GM19043 (cell line): Measurements from ENCODE around the gene PLCH2.

ENCODE experiments used
- ATAC-seq: cut with Tn5 transposase; IDR thresholded peaks from one replicate; pipeline ENCODE4 v1.9.1; 2021; ENCODE audit warnings: low read depth; ENCODE audit not compliant: unreplicated experiment

PLCH2 gene

DNA sequence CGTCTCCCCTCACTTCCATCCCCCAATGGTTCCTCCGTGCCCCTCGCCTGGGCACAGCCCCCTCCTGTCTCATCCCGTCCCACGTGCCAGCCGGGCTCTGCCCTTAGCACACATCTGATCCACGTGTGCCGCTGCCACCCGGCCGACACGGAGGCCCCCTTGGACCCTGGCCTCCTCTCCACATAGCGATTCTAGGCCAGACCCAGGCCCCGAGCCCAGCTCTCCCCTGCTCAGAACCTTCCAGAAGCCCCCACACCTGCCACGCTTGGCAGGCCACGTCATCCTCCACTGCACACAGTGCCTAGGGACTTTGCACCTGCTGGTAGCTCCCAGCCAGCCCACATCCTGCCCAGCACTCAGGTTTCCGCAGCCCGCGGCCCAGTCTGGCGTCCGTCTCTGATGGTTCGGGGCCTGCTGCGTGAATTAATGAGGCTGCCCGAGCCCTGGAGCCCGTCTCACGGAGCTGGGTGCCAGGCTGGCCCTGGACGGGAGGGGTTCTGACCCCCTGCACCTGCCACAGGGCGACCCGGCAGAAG, 20.1 kb downstream of the PLCH2 start:
- no peak for ATAC-seq

- ATAC-seq = no peak
Observed at GRCh38 chr1:2496746-2497145, 20.7 kb downstream of the PLCH2 start.

- ATAC-seq = no peak
Observed at GRCh38 chr1:2497891-2498290, 21.8 kb downstream of the PLCH2 start.

DNA sequence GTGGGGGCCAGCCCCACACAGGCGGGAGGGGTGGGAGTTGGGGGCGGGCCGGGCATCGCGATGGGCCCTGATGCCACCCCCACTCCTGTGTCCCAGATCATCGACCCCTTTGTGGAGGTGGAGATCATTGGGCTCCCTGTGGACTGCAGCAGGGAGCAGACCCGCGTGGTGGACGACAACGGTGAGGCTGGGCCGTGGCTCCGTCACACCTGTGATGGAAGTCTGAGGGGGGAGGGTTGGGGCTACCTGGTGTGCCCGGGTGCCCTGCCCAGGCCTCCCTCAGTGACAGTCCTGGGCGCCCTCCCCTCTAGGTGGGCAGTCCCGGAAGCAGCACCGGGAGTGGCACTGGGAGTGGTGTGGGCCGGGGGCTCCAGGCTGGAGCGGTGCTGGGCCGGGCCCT, 22.6 kb downstream of the PLCH2 start:
- no peak for ATAC-seq

GRCh38 chr1:2499260-2499659, 23.2 kb downstream of the PLCH2 start:
- ATAC-seq = no peak

DNA sequence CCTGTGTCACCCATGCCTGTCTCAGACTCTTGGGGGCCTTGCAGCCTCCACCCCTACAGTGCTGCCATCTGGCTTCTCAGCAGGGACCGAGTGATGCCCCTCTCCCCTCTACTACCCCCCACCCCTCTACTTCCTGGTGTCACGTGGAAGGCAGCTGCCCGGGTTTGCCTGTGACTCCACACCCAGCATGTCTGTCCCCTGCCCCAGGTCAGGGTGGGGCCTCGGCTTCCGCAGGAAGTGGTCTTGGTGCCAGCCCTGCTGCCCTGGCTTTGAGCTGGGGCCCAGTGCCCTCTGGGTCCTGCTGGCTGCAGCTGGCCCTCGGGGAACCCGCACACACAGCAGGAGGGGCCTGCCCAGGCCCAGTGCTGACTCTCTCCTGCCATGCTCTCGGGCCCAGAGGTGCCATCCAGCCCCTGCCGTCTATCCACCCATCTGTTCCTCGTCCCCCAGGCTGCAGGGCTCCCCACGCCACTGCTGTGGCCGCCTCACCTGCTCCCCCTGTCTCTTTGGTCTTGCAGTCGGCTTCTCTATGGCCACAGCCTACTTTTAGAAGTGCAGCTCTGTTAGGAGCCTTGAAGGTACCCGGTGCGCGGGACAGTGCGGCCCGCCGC, 24.0 kb downstream of the PLCH2 start:
- no peak for ATAC-seq

DNA sequence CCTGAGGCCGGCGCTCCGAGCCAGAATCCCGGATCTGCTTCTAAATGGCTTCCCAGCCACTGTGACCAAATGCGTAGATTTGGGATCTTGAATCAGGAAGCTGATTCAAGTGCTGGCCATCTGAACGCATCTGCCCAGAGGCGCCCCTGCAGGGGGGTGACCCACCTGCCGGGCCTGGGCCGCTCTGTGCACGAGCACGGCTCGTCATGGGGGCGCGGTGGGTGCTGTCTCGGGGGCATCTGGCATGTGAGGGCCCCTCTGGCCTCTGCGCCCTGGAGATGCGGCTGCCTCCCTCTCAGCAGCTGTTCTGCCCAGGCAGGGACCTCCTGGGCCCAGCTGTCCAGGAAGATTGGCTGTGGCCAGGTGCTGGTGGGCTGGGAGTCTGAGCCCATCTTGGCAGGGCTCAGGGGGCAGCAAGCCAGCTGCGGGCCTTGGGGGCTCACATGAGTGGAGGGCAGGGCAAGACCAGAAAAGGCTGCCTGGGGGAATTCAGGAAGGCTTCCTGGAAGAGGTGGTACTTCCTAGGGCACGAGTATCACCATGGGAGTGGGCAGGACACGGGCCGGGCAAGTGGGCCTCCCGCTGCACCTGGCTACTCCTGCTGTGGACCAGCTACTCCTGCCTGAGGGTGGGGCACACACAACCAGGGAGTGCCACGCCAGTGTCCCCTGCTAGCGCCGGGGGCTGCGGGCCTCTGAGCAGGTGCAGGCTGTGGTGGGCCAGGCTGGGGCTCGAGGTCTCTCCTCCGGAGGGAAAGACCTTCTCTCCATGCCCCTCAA, 25.1 kb downstream of the PLCH2 start:
- no peak for ATAC-seq

- no peak for ATAC-seq
Observed at GRCh38 chr1:2501820-2502119, 25.7 kb downstream of the PLCH2 start.

DNA sequence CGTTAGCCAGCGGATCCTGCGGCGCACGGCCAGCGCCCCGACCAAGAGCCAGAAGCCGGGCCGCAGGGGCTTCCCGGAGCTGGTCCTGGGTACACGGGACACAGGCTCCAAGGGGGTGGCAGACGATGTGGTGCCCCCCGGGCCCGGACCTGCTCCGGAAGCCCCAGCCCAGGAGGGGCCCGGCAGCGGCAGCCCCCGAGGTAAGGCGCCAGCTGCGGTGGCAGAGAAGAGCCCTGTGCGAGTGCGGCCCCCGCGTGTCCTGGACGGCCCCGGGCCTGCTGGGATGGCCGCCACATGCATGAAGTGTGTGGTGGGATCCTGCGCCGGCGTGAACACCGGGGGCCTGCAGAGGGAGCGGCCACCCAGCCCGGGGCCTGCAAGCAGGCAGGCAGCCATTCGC, 26.1 kb downstream of the PLCH2 start:
- no peak for ATAC-seq

GRCh38 chr1:2502661-2503553, 26.8 kb downstream of the PLCH2 start:
- no peak for ATAC-seq

- no peak for ATAC-seq
Observed at GRCh38 chr1:2503554-2504224, 27.6 kb downstream of the PLCH2 start.

GRCh38 chr1:2504225-2504948, 28.3 kb downstream of the PLCH2 start:
- ATAC-seq = no peak

DNA sequence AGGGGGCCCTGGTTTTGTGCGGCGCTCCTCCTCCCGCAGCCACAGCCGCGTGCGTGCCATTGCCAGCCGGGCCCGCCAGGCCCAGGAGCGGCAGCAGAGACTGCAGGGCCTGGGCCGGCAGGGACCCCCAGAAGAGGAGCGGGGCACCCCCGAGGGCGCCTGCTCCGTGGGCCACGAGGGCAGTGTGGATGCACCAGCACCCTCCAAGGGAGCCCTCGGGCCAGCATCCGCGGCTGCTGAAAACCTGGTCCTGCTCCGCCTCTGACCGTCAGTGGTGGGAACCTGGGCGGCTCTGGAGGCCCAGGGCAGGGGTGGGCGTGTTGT, 28.8 kb downstream of the PLCH2 start:
- no peak for ATAC-seq

- no peak for ATAC-seq
Observed at GRCh38 chr1:2505461-2505994, 29.4 kb downstream of the PLCH2 start.

GRCh38 chr1:2506007-2506860, 30.1 kb downstream of the PLCH2 start:
- no peak for ATAC-seq

GRCh38 chr1:2506901-2507565, 30.9 kb downstream of the PLCH2 start:
- ATAC-seq = no peak

GRCh38 chr1:2507744-2508155, 31.7 kb downstream of the PLCH2 start:
- ATAC-seq = no peak

DNA sequence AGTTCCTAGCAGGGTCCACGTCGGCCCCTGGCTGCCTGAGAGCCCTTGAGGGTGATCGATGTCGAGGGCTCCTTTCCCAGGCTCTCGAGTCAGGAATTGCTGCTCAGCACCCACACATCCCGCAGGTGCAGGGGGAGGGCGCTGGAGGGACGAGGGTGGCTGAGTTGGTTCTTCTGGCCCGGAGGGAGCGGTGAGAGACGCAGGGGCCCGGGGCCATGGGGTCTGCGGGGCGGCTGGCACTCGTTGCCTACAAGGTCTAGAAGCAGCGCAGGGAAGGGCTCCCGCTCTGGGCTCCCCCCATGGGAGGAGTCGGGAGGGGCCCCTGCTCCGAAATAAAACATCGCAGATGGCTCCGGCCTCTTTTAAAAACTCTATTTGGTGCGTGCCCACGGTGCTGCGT, 32.1 kb downstream of the PLCH2 start:
- no peak for ATAC-seq

GRCh38 chr1:2508751-2509150, 32.7 kb downstream of the PLCH2 start:
- no peak for ATAC-seq
